ENCODE data around the gene HS3ST5. TPM values are rescaled to one million over a fixed set of nuclear protein-coding genes. Genes with fewer than 3 reads are reported as not detected.

Gene HS3ST5
- total RNA-seq, 1 experiment from 2014 or later = 0.55 TPM

- Histone ChIP-seq H3K9me3 (replicated peaks) (no peaks in the 10 kb centered on the region), H3K27ac (no peak overlapping the region), H3K36me3 (no peaks in the 10 kb centered on the region), H3K4me3 (no peak overlapping the region), H3K27me3 (no peaks in the 10 kb centered on the region), H3K4me1 (0 out of 2 replicates have a peak, but pooled peaks cover 1% of the 10 kb centered on the region)
- no peak for DNase-seq
Observed at GRCh38 chr6:114170958-114171387, 171.8 kb downstream of the HS3ST5 start.

- Histone ChIP-seq H3K9me3 (replicated peaks) (no peaks in the 10 kb centered on the region), H3K27me3 (no peaks in the 10 kb centered on the region), H3K36me3 (no peaks in the 10 kb centered on the region), H3K27ac (no peak overlapping the region), H3K4me3 (no peak overlapping the region), H3K4me1 (no peaks in the 10 kb centered on the region)
- DNase-seq = no peak
Observed at GRCh38 chr6:114170372-114170771, 172.5 kb downstream of the HS3ST5 start.

- Histone ChIP-seq H3K36me3 (no peaks in the 10 kb centered on the region), H3K27me3 (no peaks in the 10 kb centered on the region), H3K27ac (no peak overlapping the region), H3K4me3 (no peak overlapping the region), H3K9me3 (replicated peaks) (no peaks in the 10 kb centered on the region), H3K4me1 (no peaks in the 10 kb centered on the region)
- DNase-seq = no peak
Observed at GRCh38 chr6:114169763-114170162, 173.1 kb downstream of the HS3ST5 start.

GRCh38 chr6:114167583-114168576 lies 174.9 kb downstream of the HS3ST5 start:
- Histone ChIP-seq H3K27ac (no peak overlapping the region), H3K9me3 (replicated peaks) (0 out of 2 replicates have a peak, but pooled peaks cover 2% of the 10 kb centered on the region), H3K4me3 (no peak overlapping the region), H3K27me3 (no peaks in the 10 kb centered on the region), H3K36me3 (no peaks in the 10 kb centered on the region), H3K4me1 (no peaks in the 10 kb centered on the region)
- no peak for DNase-seq

GRCh38 chr6:114164207-114164606 lies 178.6 kb downstream of the HS3ST5 start:
- H3K9me3 ChIP-seq (replicated peaks) = 0 out of 2 replicates have a peak, but pooled peaks cover 2% of the 10 kb centered on the region
- no peak overlapping the region for H3K4me3 ChIP-seq
- H3K4me1 ChIP-seq = no peaks in the 10 kb centered on the region
- H3K27me3 ChIP-seq = no peaks in the 10 kb centered on the region
- no peaks in the 10 kb centered on the region for H3K36me3 ChIP-seq
- no peak overlapping the region for H3K27ac ChIP-seq
- DNase-seq = no peak

- no peak overlapping the region for H3K27ac ChIP-seq
- H3K4me1 ChIP-seq = no peaks in the 10 kb centered on the region
- no peak for DNase-seq
- no peaks in the 10 kb centered on the region for H3K27me3 ChIP-seq
- H3K36me3 ChIP-seq = no peaks in the 10 kb centered on the region
- 0 out of 2 replicates have a peak, but pooled peaks cover 2% of the 10 kb centered on the region for H3K9me3 ChIP-seq (replicated peaks)
- H3K4me3 ChIP-seq = no peak overlapping the region
Observed at GRCh38 chr6:114162691-114163347, 180.0 kb downstream of the HS3ST5 start.

- Histone ChIP-seq H3K4me1 (no peaks in the 10 kb centered on the region), H3K4me3 (no peak overlapping the region), H3K9me3 (replicated peaks) (0 out of 2 replicates have a peak, but pooled peaks cover 2% of the 10 kb centered on the region), H3K27ac (no peak overlapping the region), H3K27me3 (no peaks in the 10 kb centered on the region), H3K36me3 (no peaks in the 10 kb centered on the region)
- DNase-seq = no peak
Observed at GRCh38 chr6:114160881-114161280, 181.9 kb downstream of the HS3ST5 start.

GRCh38 chr6:114159727-114160126 lies 183.1 kb downstream of the HS3ST5 start:
- H3K9me3 ChIP-seq (replicated peaks) = 0 out of 2 replicates have a peak, but pooled peaks cover 2% of the 10 kb centered on the region
- H3K27me3 ChIP-seq = no peaks in the 10 kb centered on the region
- H3K36me3 ChIP-seq = no peaks in the 10 kb centered on the region
- no peaks in the 10 kb centered on the region for H3K4me1 ChIP-seq
- no peak overlapping the region for H3K27ac ChIP-seq
- DNase-seq = no peak
- no peak overlapping the region for H3K4me3 ChIP-seq

- DNase-seq = no peak
- H3K9me3 ChIP-seq (replicated peaks) = 0 out of 2 replicates have a peak, but pooled peaks cover 2% of the 10 kb centered on the region
- H3K4me3 ChIP-seq = no peak overlapping the region
- no peaks in the 10 kb centered on the region for H3K27me3 ChIP-seq
- no peaks in the 10 kb centered on the region for H3K4me1 ChIP-seq
- no peak overlapping the region for H3K27ac ChIP-seq
- no peaks in the 10 kb centered on the region for H3K36me3 ChIP-seq
Observed at GRCh38 chr6:114158838-114159694, 183.8 kb downstream of the HS3ST5 start.

GRCh38 chr6:114158411-114158810 lies 184.4 kb downstream of the HS3ST5 start:
- Histone ChIP-seq H3K4me1 (no peaks in the 10 kb centered on the region), H3K36me3 (no peaks in the 10 kb centered on the region), H3K27ac (no peak overlapping the region), H3K9me3 (replicated peaks) (0 out of 2 replicates have a peak, but pooled peaks cover 2% of the 10 kb centered on the region), H3K27me3 (no peaks in the 10 kb centered on the region), H3K4me3 (no peak overlapping the region)
- no peak for DNase-seq

GRCh38 chr6:114157848-114158247 lies 185.0 kb downstream of the HS3ST5 start:
- H3K36me3 ChIP-seq = no peaks in the 10 kb centered on the region
- H3K27me3 ChIP-seq = no peaks in the 10 kb centered on the region
- H3K27ac ChIP-seq = no peak overlapping the region
- no peak for DNase-seq
- no peak overlapping the region for H3K4me3 ChIP-seq
- no peaks in the 10 kb centered on the region for H3K4me1 ChIP-seq
- H3K9me3 ChIP-seq (replicated peaks) = no peaks in the 10 kb centered on the region

GRCh38 chr6:114155763-114156162 lies 187.1 kb downstream of the HS3ST5 start:
- H3K36me3 ChIP-seq = no peaks in the 10 kb centered on the region
- H3K4me1 ChIP-seq = no peaks in the 10 kb centered on the region
- no peak overlapping the region for H3K4me3 ChIP-seq
- H3K27me3 ChIP-seq = no peaks in the 10 kb centered on the region
- H3K9me3 ChIP-seq (replicated peaks) = no peaks in the 10 kb centered on the region
- no peak overlapping the region for H3K27ac ChIP-seq
- DNase-seq = no peak

GRCh38 chr6:114154812-114155211 lies 188.0 kb downstream of the HS3ST5 start:
- H3K4me1 ChIP-seq = no peaks in the 10 kb centered on the region
- H3K4me3 ChIP-seq = no peak overlapping the region
- H3K27ac ChIP-seq = no peak overlapping the region
- no peak for DNase-seq
- H3K27me3 ChIP-seq = no peaks in the 10 kb centered on the region
- H3K36me3 ChIP-seq = no peaks in the 10 kb centered on the region
- no peaks in the 10 kb centered on the region for H3K9me3 ChIP-seq (replicated peaks)

GRCh38 chr6:114153448-114153847 lies 189.4 kb downstream of the HS3ST5 start:
- no peak for DNase-seq
- Histone ChIP-seq H3K4me1 (no peaks in the 10 kb centered on the region), H3K27me3 (no peaks in the 10 kb centered on the region), H3K27ac (no peak overlapping the region), H3K36me3 (no peaks in the 10 kb centered on the region), H3K4me3 (no peak overlapping the region), H3K9me3 (replicated peaks) (0 out of 2 replicates have a peak, but pooled peaks cover 3% of the 10 kb centered on the region)

Measured in SJCRH30 (cell line).